GM23338 (cell line): Measurements from ENCODE around the gene NSD2. TPM values are rescaled to one million over a fixed set of nuclear protein-coding genes. Genes with fewer than 3 reads are reported as not detected.

Source experiments
- ATAC-seq: fragments of 200-7000 bp; cut with Tn5 transposase; 3 replicates; pipeline ENCODE4 v1.9.1; 2020
- DNase-seq: peaks from one replicate; pipeline ENCODE4 v3.0.0-alpha.2; 2015; ENCODE audit warnings: low spot score
- H2AFZ ChIP-seq: fragments of 200-600 bp; sonication (generic); 2 replicates; pipeline ENCODE4 v1.8.0; 2016; ENCODE audit warnings: antibody characterized with exemption, mild to moderate bottlenecking, moderate library complexity
- H3F3A ChIP-seq: fragments of 200-600 bp; sonication (generic); replicated peaks from 2 replicates; pipeline ENCODE4 v1.8.0; 2017; ENCODE audit warnings: antibody characterized with exemption, mixed run types, low read depth
- H3K27ac ChIP-seq: fragments of 200-600 bp; sonication (generic); 2 replicates; pipeline ENCODE4 v1.6.1; 2016; ENCODE audit warnings: low read depth
- H3K27me3 ChIP-seq: fragments of 200-600 bp; sonication (generic); 2 replicates; pipeline ENCODE4 v1.8.0; 2016; ENCODE audit warnings: mild to moderate bottlenecking, mixed run types, moderate library complexity; ENCODE audit not compliant: insufficient read depth
- H3K36me3 ChIP-seq: fragments of 200-600 bp; sonication (generic); 2 replicates; pipeline ENCODE4 v1.8.0; 2016; ENCODE audit warnings: mild to moderate bottlenecking; ENCODE audit not compliant: insufficient read depth
- H3K4me1 ChIP-seq: fragments of 200-600 bp; sonication (generic); 2 replicates; pipeline ENCODE4 v1.8.0; 2016; ENCODE audit warnings: mild to moderate bottlenecking, moderate library complexity; ENCODE audit not compliant: insufficient read depth
- H3K4me2 ChIP-seq: fragments of 200-600 bp; sonication (generic); 2 replicates; pipeline ENCODE4 v1.7.1; 2017; ENCODE audit warnings: mixed run types
- H3K4me3 ChIP-seq: fragments of 200-600 bp; sonication (generic); 2 replicates; pipeline ENCODE4 v1.6.1; 2016; ENCODE audit warnings: mixed run types
- H3K79me2 ChIP-seq: fragments of 200-600 bp; sonication (generic); replicated peaks from 2 replicates; pipeline ENCODE4 v1.8.0; 2017; ENCODE audit warnings: mild to moderate bottlenecking; ENCODE audit not compliant: insufficient read depth
- H3K9me2 ChIP-seq: fragments of 200-600 bp; sonication (generic); 2 replicates; pipeline ENCODE4 v1.8.0; 2017; ENCODE audit not compliant: insufficient read depth
- H4K20me1 ChIP-seq: fragments of 200-600 bp; sonication (generic); replicated peaks from 2 replicates; pipeline ENCODE4 v1.8.0; 2017; ENCODE audit warnings: mild to moderate bottlenecking; ENCODE audit not compliant: insufficient read depth
- H3K27ac Mint-ChIP-seq: 2 replicates; pipeline ENCODE4 v1.8.0; 2020; ENCODE audit warnings: inconsistent platforms, mild to moderate bottlenecking, moderate library complexity, mixed read lengths
- H3K27me3 Mint-ChIP-seq: 3 replicates; pipeline ENCODE4 v1.8.0; 2022; ENCODE audit warnings: low read depth, mild to moderate bottlenecking, moderate library complexity, mixed read lengths, inconsistent platforms; ENCODE audit not compliant: insufficient read depth, poor library complexity
- H3K36me3 Mint-ChIP-seq: 3 replicates; pipeline ENCODE4 v1.8.0; 2021; ENCODE audit warnings: low read depth, mild to moderate bottlenecking, inconsistent platforms, moderate library complexity, mixed read lengths
- H3K4me1 Mint-ChIP-seq: 3 replicates; pipeline ENCODE4 v1.8.0; 2020; ENCODE audit warnings: mild to moderate bottlenecking, inconsistent platforms, mixed read lengths
- H3K4me3 Mint-ChIP-seq: 3 replicates; pipeline ENCODE4 v1.8.0; 2021; ENCODE audit warnings: moderate library complexity, mild to moderate bottlenecking, inconsistent platforms, mixed read lengths
- H3K9me3 Mint-ChIP-seq: 3 replicates; pipeline ENCODE4 v1.8.0; 2020; ENCODE audit warnings: moderate library complexity, mild to moderate bottlenecking, inconsistent platforms, mixed read lengths
- POLR2AphosphoS5 ChIP-seq: IDR thresholded peaks from 2 replicates; pipeline ENCODE4 v1.6.1; 2016; ENCODE audit warnings: antibody characterized with exemption, low read depth
- REST ChIP-seq: IDR thresholded peaks from one replicate; pipeline ENCODE4 v1.6.1; 2018; ENCODE audit warnings: antibody characterized with exemption; ENCODE audit not compliant: unreplicated experiment
- STAT1 ChIP-seq: IDR thresholded peaks from one replicate; pipeline ENCODE4 v1.6.1; 2016; ENCODE audit warnings: antibody characterized with exemption; ENCODE audit not compliant: unreplicated experiment
- ZNF462 ChIP-seq: fragments of 250-450 bp; sonication (Bioruptor Pico); IDR thresholded peaks from 2 replicates; pipeline ENCODE4 v1.5.0; 2020; ENCODE audit warnings: mild to moderate bottlenecking, moderate library complexity
- polyA plus RNA-seq: library from polyadenylated mRNA; unstranded; fragments of >200 nt; fragmentation: Nextera tagmentation; extraction: Ambion mirVana; gene quantifications from 2 replicates; pipeline ENCODE4 v1.2.1, GENCODE V29; 2016
- total RNA-seq: library from RNA; depleted of rRNA; stranded (reverse); fragments of >200 nt; shearing (Covaris generic); gene quantifications from 2 replicates; pipeline ENCODE4 v1.2.3, GENCODE V29; 2014

Gene NSD2
- total and polyA plus RNA-seq, 2 experiments from 2014 or later = 33.5 to 84.4 TPM

- Histone ChIP-seq H3K4me2 (no peak overlapping the region), H3K4me1 (no peaks in the 10 kb centered on the region), H3K27me3 (no peaks in the 10 kb centered on the region), H4K20me1 (peaks cover 7% of the 10 kb centered on the region; the same call in 1 of the 2 replicates), H3K79me2 (no peaks in the 10 kb centered on the region; the same call in 1 of the 2 replicates), H3F3A (no peaks in the 10 kb centered on the region), H3K27ac (no peak overlapping the region), H3K36me3 (peaks cover 6% of the 10 kb centered on the region; the same call in 1 of the 2 replicates), H2AFZ (no peak overlapping the region), H3K4me3 (no peak overlapping the region), H3K9me2 (no peaks in the 10 kb centered on the region)
- Mint-ChIP-seq H3K9me3 (no peaks in the 10 kb centered on the region), H3K4me3 (no peak overlapping the region), H3K27me3 (peaks cover 8% of the 10 kb centered on the region), H3K27ac (no peak overlapping the region), H3K4me1 (no peaks in the 10 kb centered on the region), H3K36me3 (peaks cover 37% of the 10 kb centered on the region)
- no peak for TF ChIP-seq REST
- no peak for TF ChIP-seq STAT1
- DNase-seq = no peak
- ATAC-seq = no peak
Observed at GRCh38 chr4:1922821-1923220, 51.6 kb downstream of the NSD2 start.

- H2AFZ ChIP-seq = no peak overlapping the region
- no peak for TF ChIP-seq ZNF462 (CRISPR knock-in tag)
- no peak for TF ChIP-seq POLR2AphosphoS5
- no peak for TF ChIP-seq REST
- Mint-ChIP-seq H3K4me3 (no peak overlapping the region), H3K36me3 (peaks cover 33% of the 10 kb centered on the region), H3K27me3 (peaks cover 8% of the 10 kb centered on the region), H3K27ac (no peak overlapping the region), H3K9me3 (no peaks in the 10 kb centered on the region), H3K4me1 (no peaks in the 10 kb centered on the region)
- DNase-seq = no peak
- no peak overlapping the region for H3K4me3 ChIP-seq
- H3K27me3 ChIP-seq = no peaks in the 10 kb centered on the region
- H3K4me2 ChIP-seq = no peak overlapping the region
- H3K79me2 ChIP-seq = no peaks in the 10 kb centered on the region; the same call in 1 of the 2 replicates
- H3F3A ChIP-seq = no peaks in the 10 kb centered on the region
- H3K9me2 ChIP-seq = no peaks in the 10 kb centered on the region
- H4K20me1 ChIP-seq = peaks cover 9% of the 10 kb centered on the region
- ATAC-seq = no peak
- H3K27ac ChIP-seq = no peak overlapping the region
- peaks cover 3% of the 10 kb centered on the region; the same call in 1 of the 2 replicates for H3K36me3 ChIP-seq
- no peaks in the 10 kb centered on the region for H3K4me1 ChIP-seq
Observed at GRCh38 chr4:1927675-1928074, 56.5 kb downstream of the NSD2 start.
